Measurements from ENCODE around the gene NOP9. TPM values are rescaled to one million over a fixed set of nuclear protein-coding genes. Genes with fewer than 3 reads are reported as not detected.

The NOP9 gene, protein sequence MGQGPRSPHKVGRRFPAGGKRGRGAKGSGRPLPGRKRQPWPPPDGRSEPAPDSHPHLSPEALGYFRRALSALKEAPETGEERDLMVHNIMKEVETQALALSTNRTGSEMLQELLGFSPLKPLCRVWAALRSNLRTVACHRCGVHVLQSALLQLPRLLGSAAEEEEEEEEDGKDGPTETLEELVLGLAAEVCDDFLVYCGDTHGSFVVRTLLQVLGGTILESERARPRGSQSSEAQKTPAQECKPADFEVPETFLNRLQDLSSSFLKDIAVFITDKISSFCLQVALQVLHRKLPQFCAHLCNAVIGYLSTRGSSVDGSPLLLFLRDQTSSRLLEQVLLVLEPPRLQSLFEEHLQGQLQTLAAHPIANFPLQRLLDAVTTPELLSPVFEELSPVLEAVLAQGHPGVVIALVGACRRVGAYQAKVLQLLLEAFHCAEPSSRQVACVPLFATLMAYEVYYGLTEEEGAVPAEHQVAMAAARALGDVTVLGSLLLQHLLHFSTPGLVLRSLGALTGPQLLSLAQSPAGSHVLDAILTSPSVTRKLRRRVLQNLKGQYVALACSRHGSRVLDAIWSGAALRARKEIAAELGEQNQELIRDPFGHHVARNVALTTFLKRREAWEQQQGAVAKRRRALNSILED
- 17.1 and 32.6 TPM in 2 replicates for total RNA-seq

DNA sequence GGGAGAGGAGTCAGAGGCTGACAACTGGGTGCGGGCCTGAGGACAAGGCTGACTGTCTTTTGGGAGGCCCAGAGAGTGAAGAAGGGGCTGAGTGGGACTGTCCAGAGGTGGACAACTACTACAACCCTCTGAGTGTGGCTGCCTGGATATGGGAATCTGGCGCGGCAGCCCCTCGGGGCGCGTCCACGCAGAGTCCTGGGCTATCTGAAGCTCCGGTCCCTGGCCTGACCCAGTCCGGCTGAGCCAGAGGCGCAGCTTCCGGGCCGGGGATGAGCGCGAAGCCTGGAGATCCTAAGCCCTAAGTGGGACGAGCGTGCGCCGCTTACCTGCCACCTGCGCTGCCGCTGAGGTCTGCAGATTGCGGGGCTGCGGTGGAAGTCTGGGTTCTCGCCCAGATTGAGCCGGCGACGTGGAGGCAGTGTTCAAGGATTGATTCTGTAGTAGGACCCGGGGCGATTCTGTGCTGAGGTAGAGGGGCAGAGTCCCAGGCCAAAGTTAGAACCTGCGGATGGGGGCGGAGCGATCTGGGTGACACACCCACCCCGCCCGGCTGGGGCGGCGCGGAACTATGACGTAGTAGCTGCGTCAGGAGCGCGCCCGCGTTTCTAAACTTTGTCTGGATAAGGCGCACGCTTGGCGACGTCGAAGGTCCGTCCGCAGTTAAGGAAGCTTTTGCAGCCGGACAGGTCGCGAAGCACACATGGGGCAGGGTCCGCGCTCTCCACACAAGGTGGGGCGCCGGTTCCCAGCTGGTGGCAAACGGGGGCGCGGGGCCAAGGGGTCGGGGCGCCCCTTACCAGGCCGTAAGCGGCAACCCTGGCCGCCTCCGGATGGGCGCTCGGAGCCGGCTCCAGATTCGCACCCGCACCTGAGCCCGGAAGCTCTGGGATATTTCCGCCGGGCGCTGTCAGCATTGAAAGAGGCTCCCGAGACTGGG is at the start of gene NOP9, which contains the start of gene DHRS1:
NOP9 (plus strand) TSS at position 596 of the 937 bp plus-strand sequence; CDS start at position 701, 105 bp downstream.
DHRS1 (minus strand) TSS at position 526 of the 937 bp plus-strand sequence. CDS start 674 bp downstream, outside the sequence.
- H3K4me3 ChIP-seq (ENCODE audit: low read depth, low read length), result peak within 1 kb of the TSS; percentile 91
- DNase-seq (ENCODE audit: low read depth), result no peak
- TF ChIP-seq, protein P1, sequence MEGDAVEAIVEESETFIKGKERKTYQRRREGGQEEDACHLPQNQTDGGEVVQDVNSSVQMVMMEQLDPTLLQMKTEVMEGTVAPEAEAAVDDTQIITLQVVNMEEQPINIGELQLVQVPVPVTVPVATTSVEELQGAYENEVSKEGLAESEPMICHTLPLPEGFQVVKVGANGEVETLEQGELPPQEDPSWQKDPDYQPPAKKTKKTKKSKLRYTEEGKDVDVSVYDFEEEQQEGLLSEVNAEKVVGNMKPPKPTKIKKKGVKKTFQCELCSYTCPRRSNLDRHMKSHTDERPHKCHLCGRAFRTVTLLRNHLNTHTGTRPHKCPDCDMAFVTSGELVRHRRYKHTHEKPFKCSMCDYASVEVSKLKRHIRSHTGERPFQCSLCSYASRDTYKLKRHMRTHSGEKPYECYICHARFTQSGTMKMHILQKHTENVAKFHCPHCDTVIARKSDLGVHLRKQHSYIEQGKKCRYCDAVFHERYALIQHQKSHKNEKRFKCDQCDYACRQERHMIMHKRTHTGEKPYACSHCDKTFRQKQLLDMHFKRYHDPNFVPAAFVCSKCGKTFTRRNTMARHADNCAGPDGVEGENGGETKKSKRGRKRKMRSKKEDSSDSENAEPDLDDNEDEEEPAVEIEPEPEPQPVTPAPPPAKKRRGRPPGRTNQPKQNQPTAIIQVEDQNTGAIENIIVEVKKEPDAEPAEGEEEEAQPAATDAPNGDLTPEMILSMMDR (conservative IDR thresholded peaks at IDR 0.05; ENCODE audit: low read depth, low read length), result no peak

DNA sequence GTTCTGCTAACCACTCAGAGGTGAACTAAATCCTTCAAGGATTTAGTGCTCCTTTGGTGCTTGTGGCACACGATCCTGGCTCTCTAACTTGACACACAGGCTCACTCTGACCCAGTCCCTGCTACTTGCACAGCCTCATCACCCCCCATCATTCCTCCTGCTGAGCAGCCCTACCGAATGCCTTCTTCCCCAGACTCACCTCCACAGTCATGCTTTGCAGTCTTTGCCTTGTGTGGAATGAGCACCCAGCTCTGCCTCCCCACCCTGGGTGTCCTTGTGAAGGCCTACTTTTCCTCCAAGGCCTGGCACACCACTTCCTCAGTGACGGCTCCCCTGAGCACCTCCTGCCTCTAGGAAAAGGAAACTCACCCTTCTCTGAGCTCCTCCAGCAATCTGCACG is 49.3 kb upstream of the NOP9 start:
- no peak for DNase-seq (ENCODE audit: low read depth)
- TF ChIP-seq, protein P1 (conservative IDR thresholded peaks at IDR 0.05; ENCODE audit: low read depth, low read length), result no peak
- no peak overlapping the region for H3K4me3 ChIP-seq (ENCODE audit: low read depth, low read length)

DNA sequence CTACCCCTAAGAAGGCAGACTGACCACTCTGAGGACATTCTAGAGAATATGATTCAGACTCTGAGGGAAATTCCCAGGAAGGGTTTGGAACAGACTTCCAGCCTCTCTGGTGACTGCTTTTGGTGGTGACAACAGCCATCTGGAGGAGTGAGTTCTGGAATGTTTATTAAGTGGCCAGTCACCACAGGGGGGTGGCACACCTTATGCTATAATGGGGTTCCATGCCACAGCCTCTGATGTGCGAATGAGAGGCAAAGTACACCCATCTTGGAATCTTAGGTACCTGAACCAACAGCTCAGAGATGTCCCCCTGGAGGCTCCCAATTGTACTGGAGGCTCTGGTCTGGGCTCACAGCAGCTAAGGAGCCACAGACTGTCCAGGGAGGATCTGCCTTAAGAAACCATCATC is 47.8 kb upstream of the NOP9 start:
- no peak for DNase-seq (ENCODE audit: low read depth)
- no peak overlapping the region for H3K4me3 ChIP-seq (ENCODE audit: low read depth, low read length)
- TF ChIP-seq, protein P1 (conservative IDR thresholded peaks at IDR 0.05; ENCODE audit: low read depth, low read length), result peak; percentile 15

DNA sequence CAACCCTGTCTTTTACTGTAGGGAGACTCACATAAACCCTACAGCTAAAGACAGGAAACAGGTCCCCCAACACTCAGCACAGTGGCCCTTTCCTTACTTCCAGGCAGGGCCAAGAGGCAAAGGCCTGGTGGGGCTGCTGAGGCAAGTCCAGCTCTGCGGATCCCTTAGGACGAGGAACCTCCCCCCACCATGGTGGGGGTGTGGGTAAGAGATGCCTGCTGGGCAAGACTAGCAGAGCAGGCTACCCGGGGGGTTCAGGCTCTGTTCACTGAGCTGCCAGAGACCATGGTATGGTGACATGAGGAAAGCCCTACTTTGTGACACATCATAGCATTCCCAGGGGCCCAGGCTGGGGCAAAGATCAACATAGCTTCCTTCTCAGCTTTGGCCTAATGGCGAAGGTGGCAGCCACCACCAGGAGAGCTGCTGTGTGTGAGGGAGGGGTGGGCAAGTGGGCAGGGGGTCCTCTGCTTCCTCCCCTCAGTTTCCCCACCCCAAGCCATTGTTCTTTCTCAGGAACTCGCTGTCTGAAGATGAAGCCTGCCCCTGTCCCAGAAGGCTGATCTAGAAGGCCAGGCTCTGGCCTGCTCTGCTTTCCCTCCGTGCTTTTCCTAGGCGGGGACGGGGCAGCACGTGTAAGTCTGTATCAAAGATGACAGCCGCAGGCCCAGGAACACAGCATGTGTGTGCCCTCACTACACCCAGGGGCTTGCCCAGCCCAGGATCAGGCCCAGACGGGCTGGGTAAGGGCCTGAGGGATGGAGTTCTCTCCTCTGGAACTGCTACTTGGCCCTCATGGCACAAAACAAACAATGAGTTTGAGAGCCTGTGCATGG is 47.1 kb upstream of the NOP9 start:
- TF ChIP-seq, protein P1 (conservative IDR thresholded peaks at IDR 0.05; ENCODE audit: low read depth, low read length), result no peak
- no peak overlapping the region for H3K4me3 ChIP-seq (ENCODE audit: low read depth, low read length)
- DNase-seq (ENCODE audit: low read depth), result no peak

DNA sequence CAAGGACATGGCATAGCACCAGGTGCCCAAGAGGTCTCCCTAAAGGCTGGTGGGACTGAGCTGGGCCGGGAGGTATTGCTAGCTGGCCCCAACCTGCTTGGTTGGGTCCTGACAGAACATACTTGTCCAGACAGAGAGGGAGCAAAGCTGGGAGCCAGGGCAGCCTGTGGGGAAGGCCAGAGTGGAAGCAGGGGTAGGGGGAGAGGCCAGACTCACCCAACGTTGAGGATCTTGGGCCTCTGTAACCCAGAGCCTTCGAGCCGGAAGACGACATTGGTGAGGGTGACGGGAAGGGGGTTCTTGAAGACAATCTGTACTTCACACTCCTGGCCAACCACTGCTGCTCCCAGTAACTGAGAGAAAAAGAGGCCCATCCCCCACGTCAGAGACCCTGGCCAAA is 45.7 kb upstream of the NOP9 start:
- no peak overlapping the region for H3K4me3 ChIP-seq (ENCODE audit: low read depth, low read length)
- TF ChIP-seq, protein P1 (conservative IDR thresholded peaks at IDR 0.05; ENCODE audit: low read depth, low read length), result no peak
- no peak for DNase-seq (ENCODE audit: low read depth)
